GM21381 (cell line): Measurements from ENCODE around the gene KEL.

ENCODE experiments used
- ATAC-seq: cut with Tn5 transposase; IDR thresholded peaks from one replicate; pipeline ENCODE4 v1.9.1; 2021; ENCODE audit warnings: mild to moderate bottlenecking, moderate library complexity; ENCODE audit not compliant: unreplicated experiment

The KEL gene

GRCh38 chr7:142961595-142961972 lies 579 bp downstream of the KEL start:
- ATAC-seq, result no peak

GRCh38 chr7:142960955-142961512 lies 1.1 kb downstream of the KEL start:
- no peak for ATAC-seq

- ATAC-seq, result no peak
These were observed 3.0 kb downstream of the KEL start for GRCh38 chr7:142959202-142959601.

- no peak for ATAC-seq
These were observed 4.4 kb downstream of the KEL start for GRCh38 chr7:142957723-142958122.

- no peak for ATAC-seq
These were observed 5.1 kb downstream of the KEL start for GRCh38 chr7:142956951-142957623.

- no peak for ATAC-seq
These were observed 7.4 kb downstream of the KEL start for GRCh38 chr7:142954680-142955268.

- ATAC-seq, result no peak
These were observed 11.9 kb downstream of the KEL start for GRCh38 chr7:142950235-142950634.

- ATAC-seq, result no peak
These were observed 13.6 kb downstream of the KEL start for GRCh38 chr7:142948603-142949002.

- ATAC-seq, result no peak
These were observed 17.2 kb downstream of the KEL start for GRCh38 chr7:142945001-142945400.

- ATAC-seq, result no peak
These were observed 18.4 kb downstream of the KEL start for GRCh38 chr7:142943706-142944268.

- ATAC-seq, result no peak
These were observed 19.4 kb downstream of the KEL start for GRCh38 chr7:142942746-142943145.

GRCh38 chr7:142941541-142941940 lies 20.6 kb downstream of the KEL start:
- no peak for ATAC-seq

- ATAC-seq, result no peak
These were observed 21.1 kb downstream of the KEL start for GRCh38 chr7:142940966-142941535.

GRCh38 chr7:142939226-142939910 lies 22.8 kb downstream of the KEL start, which contains the start of gene LLCFC1:
TSS of gene LLCFC1 (plus strand) at chr7:142939484. CDS start at chr7:142939622, 138 bp downstream.
- ATAC-seq, result no peak

- ATAC-seq, result no peak
These were observed 23.6 kb downstream of the KEL start for GRCh38 chr7:142938611-142939010.

- no peak for ATAC-seq
These were observed 26.1 kb downstream of the KEL start for GRCh38 chr7:142935941-142936565.

- ATAC-seq, result no peak
These were observed 28.1 kb downstream of the KEL start for GRCh38 chr7:142934056-142934455.

GRCh38 chr7:142933624-142934023 lies 28.5 kb downstream of the KEL start, which contains the start of gene TRPV5:
TSS of gene TRPV5 (minus strand) at chr7:142933746. CDS start at chr7:142933459, 287 bp downstream.
- no peak for ATAC-seq

- no peak for ATAC-seq
These were observed 29.1 kb downstream of the KEL start for GRCh38 chr7:142933092-142933475.

GRCh38 chr7:142932386-142933091 lies 29.6 kb downstream of the KEL start:
- no peak for ATAC-seq
